Activated T-cell treated with anti-CD3 and anti-CD28 coated beads, Interleukin-2, amount 50 U/mL, for 72 hours (primary cell): Measurements from ENCODE around the gene XYLT1. TPM values are rescaled to one million over a fixed set of nuclear protein-coding genes. Genes with fewer than 3 reads are reported as not detected.

Source experiments
- ATAC-seq, 2 donors: fragments of 150-1000 bp; cut with Tn5 transposase; replicated peaks in 1 of 2; 2 replicates each; pipeline ENCODE4 v1.10.0; 2021; ENCODE audit warnings: moderate library complexity in 2 of 2, mild to moderate bottlenecking in 1 of 2
- DNase-seq, 2 donors: peaks; one replicate each; pipeline ENCODE4 v3.0.0; 2021 to 2022; ENCODE audit warnings: mixed read lengths in 1 of 2
- H3K27ac Mint-ChIP-seq: one replicate; pipeline ENCODE4 v1.8.0; 2022; ENCODE audit warnings: mild to moderate bottlenecking, moderate library complexity, mixed read lengths
- H3K27me3 Mint-ChIP-seq: one replicate; pipeline ENCODE4 v1.8.0; 2022; ENCODE audit warnings: low read depth, mixed read lengths
- H3K36me3 Mint-ChIP-seq, 2 donors: one replicate each; pipeline ENCODE4 v1.8.0; 2022; ENCODE audit warnings: mixed read lengths in 2 of 2, mild to moderate bottlenecking in 1 of 2; ENCODE audit not compliant: insufficient read depth in 2 of 2
- H3K4me1 Mint-ChIP-seq: one replicate; pipeline ENCODE4 v1.8.0; 2022; ENCODE audit warnings: low read depth, mixed read lengths
- H3K4me3 Mint-ChIP-seq, 2 donors: one replicate each; pipeline ENCODE4 v1.8.0; 2022; ENCODE audit warnings: mild to moderate bottlenecking in 2 of 2, mixed read lengths in 2 of 2, moderate library complexity in 2 of 2
- H3K9me3 Mint-ChIP-seq, 2 donors: one replicate each; pipeline ENCODE4 v1.8.0; 2022; ENCODE audit warnings: mixed read lengths in 2 of 2
- total RNA-seq, 2 donors: library from RNA; stranded (reverse); gene quantifications; one replicate each; pipeline ENCODE4 v1.2.3, GENCODE V29; 2022

The XYLT1 gene
- total RNA-seq, 2 donors from 2014 or later = 17.1 to 17.9 TPM

- Mint-ChIP-seq H3K4me1 (peaks cover 9% of the 10 kb centered on the region), H3K4me3 (no peak overlapping the region), H3K36me3 (no peaks in the 10 kb centered on the region), H3K27me3 (no peaks in the 10 kb centered on the region), H3K9me3 (no peaks in the 10 kb centered on the region), H3K27ac (no peak overlapping the region)
- DNase-seq (no peak), ATAC-seq (no peak)
These were observed 187.7 kb downstream of the XYLT1 start for GRCh38 chr16:17283016-17283415.

- Mint-ChIP-seq H3K4me1 (peaks cover 9% of the 10 kb centered on the region), H3K9me3 (no peaks in the 10 kb centered on the region), H3K4me3 (no peak overlapping the region), H3K27ac (no peak overlapping the region), H3K36me3 (no peaks in the 10 kb centered on the region), H3K27me3 (no peaks in the 10 kb centered on the region)
- no peak for ATAC-seq
- no peak for DNase-seq
These were observed 188.5 kb downstream of the XYLT1 start for GRCh38 chr16:17282247-17282646.

DNA sequence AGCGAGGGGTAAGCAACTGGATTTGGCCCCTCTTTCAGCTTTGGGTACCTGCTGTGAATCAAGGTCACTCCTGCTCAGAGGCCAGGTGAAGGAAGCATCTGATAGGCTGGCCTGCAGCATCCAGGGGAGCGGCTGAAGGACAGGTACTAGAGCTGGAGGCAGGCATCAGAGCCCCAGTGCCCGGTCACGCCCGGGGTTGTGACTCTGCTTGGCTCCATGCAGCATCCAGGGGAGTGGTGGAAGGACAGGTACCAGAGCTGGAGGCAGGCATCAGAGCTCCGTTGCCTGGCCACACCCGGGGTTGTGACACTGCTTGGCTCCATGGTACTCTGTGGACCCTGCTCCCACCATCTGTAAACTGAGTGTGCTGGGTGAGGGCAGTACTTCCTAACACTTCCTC lies 189.7 kb downstream of the XYLT1 start:
- Mint-ChIP-seq H3K9me3 (no peaks in the 10 kb centered on the region), H3K36me3 (no peaks in the 10 kb centered on the region), H3K4me1 (peaks cover 11% of the 10 kb centered on the region), H3K27me3 (no peaks in the 10 kb centered on the region), H3K27ac (no peak overlapping the region), H3K4me3 (no peak overlapping the region)
- ATAC-seq (no peak), DNase-seq (no peak)

DNA sequence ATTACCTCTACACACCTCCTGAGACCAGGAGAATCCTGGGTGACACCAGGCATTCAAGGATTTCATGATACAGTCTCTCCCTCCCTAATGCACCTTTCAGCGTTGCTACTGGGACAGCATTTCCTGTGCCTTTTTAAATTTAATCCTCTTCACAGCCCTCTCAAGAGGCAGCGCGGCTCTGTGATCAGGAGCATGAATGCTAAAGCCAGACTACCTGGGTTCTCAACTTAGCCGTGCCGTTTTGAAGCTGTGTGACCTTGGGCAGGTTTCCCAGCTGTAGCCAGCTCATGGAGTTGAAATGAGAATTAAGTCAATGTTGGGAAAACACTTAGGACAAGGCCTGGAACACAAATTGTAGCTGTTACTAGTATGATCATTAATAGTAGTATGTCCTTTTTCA lies 191.8 kb downstream of the XYLT1 start:
- H3K36me3 Mint-ChIP-seq = no peaks in the 10 kb centered on the region
- no peaks in the 10 kb centered on the region for H3K9me3 Mint-ChIP-seq
- no peak overlapping the region for H3K4me3 Mint-ChIP-seq
- H3K27ac Mint-ChIP-seq = no peak overlapping the region
- peaks cover 23% of the 10 kb centered on the region for H3K4me1 Mint-ChIP-seq
- no peaks in the 10 kb centered on the region for H3K27me3 Mint-ChIP-seq
- ATAC-seq (no peak), DNase-seq (no peak)

- Mint-ChIP-seq H3K36me3 (peaks cover 0 to 2% of the 10 kb centered on the region in 2 donors), H3K9me3 (no peaks in the 10 kb centered on the region), H3K27me3 (no peaks in the 10 kb centered on the region), H3K27ac (no peak overlapping the region), H3K4me3 (no peak overlapping the region), H3K4me1 (peaks cover 30% of the 10 kb centered on the region)
- DNase-seq = no peak
- ATAC-seq = no peak
These were observed 192.8 kb downstream of the XYLT1 start for GRCh38 chr16:17277981-17278381.

- peaks cover 3% of the 10 kb centered on the region for H3K27me3 Mint-ChIP-seq
These were observed 194.2 kb downstream of the XYLT1 start for GRCh38 chr16:17276610-17277009.

GRCh38 chr16:17276010-17276530 lies 194.7 kb downstream of the XYLT1 start:
- peaks cover 38% of the 10 kb centered on the region for H3K4me1 Mint-ChIP-seq
- ATAC-seq (no peak), DNase-seq (no peak)
- no peak overlapping the region for H3K4me3 Mint-ChIP-seq
- H3K9me3 Mint-ChIP-seq = no peaks in the 10 kb centered on the region
- H3K36me3 Mint-ChIP-seq = peaks cover 0 to 3% of the 10 kb centered on the region in 2 donors
- no peak overlapping the region for H3K27ac Mint-ChIP-seq
- H3K27me3 Mint-ChIP-seq = peaks cover 8% of the 10 kb centered on the region

More at GRCh38 chr16:17276610-17277009, 194.2 kb downstream of the XYLT1 start:
- Mint-ChIP-seq H3K4me3 (no peak overlapping the region), H3K4me1 (peaks cover 38% of the 10 kb centered on the region), H3K36me3 (peaks cover 0 to 3% of the 10 kb centered on the region in 2 donors), H3K27ac (no peak overlapping the region), H3K9me3 (no peaks in the 10 kb centered on the region)
- no peak for ATAC-seq
- no peak for DNase-seq

GRCh38 chr16:17275076-17276009 lies 195.4 kb downstream of the XYLT1 start:
- Mint-ChIP-seq H3K27ac (no peak overlapping the region), H3K36me3 (peaks cover 0 to 3% of the 10 kb centered on the region in 2 donors)
- no peak for ATAC-seq

GRCh38 chr16:17273142-17273561 lies 197.6 kb downstream of the XYLT1 start:
- no peaks in the 10 kb centered on the region for H3K9me3 Mint-ChIP-seq
- H3K27ac Mint-ChIP-seq = peak overlapping the region; percentile 71
- peaks cover 0 to 3% of the 10 kb centered on the region in 2 donors for H3K36me3 Mint-ChIP-seq
- peaks cover 38% of the 10 kb centered on the region for H3K4me1 Mint-ChIP-seq
- DNase-seq (peak; percentile 58 to 67), ATAC-seq (peak; percentile 97 to 98)
- H3K4me3 Mint-ChIP-seq = peak overlapping the region; percentile 50 to 70
- peaks cover 19% of the 10 kb centered on the region for H3K27me3 Mint-ChIP-seq

More at GRCh38 chr16:17275076-17276009, 195.4 kb downstream of the XYLT1 start:
- peak overlapping the region in 1 of 2 donors; percentile 3 for H3K4me3 Mint-ChIP-seq
- H3K27me3 Mint-ChIP-seq = peaks cover 16% of the 10 kb centered on the region
- H3K4me1 Mint-ChIP-seq = peaks cover 38% of the 10 kb centered on the region
- DNase-seq = peak; percentile 6 to 9
- no peaks in the 10 kb centered on the region for H3K9me3 Mint-ChIP-seq

- ATAC-seq = no peak
- Mint-ChIP-seq H3K27ac (peak overlapping the region; percentile 71), H3K9me3 (no peaks in the 10 kb centered on the region), H3K4me1 (peaks cover 38% of the 10 kb centered on the region), H3K27me3 (peaks cover 19% of the 10 kb centered on the region), H3K36me3 (peaks cover 0 to 3% of the 10 kb centered on the region in 2 donors), H3K4me3 (peak overlapping the region; percentile 50 to 70)
- DNase-seq = peak in 1 of 2 donors; percentile 6
These were observed 198.0 kb downstream of the XYLT1 start for GRCh38 chr16:17272716-17273115.

- H3K4me3 Mint-ChIP-seq = no peak overlapping the region
- peaks cover 19% of the 10 kb centered on the region for H3K27me3 Mint-ChIP-seq
- peaks cover 38% of the 10 kb centered on the region for H3K4me1 Mint-ChIP-seq
- H3K9me3 Mint-ChIP-seq = no peaks in the 10 kb centered on the region
- H3K36me3 Mint-ChIP-seq = peaks cover 0 to 3% of the 10 kb centered on the region in 2 donors
- no peak for ATAC-seq
- no peak overlapping the region for H3K27ac Mint-ChIP-seq
- no peak for DNase-seq
These were observed 199.1 kb downstream of the XYLT1 start for GRCh38 chr16:17271687-17272086.

DNA sequence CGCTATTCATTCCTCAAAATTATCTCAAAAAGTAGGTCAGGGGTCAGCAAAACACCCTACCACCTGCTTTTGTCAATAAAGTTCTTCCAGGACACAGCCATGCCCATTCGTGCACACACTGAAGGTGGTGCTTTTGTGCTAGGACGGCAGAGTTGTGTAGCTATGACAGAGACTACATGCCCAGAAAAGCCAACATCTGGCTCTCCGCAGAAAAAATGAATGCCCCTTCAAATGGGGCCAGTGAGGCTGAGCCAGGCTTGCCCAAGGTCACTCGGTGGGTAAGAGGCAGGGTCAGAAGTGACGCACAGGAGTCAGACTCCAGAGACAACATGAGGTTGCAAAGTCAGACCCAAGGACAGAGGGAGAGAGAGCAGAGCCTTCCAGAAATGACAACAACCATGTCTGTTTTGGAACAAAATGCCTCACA lies 200.1 kb downstream of the XYLT1 start:
- DNase-seq = no peak
- Mint-ChIP-seq H3K9me3 (no peaks in the 10 kb centered on the region), H3K27ac (no peak overlapping the region), H3K36me3 (peaks cover 0 to 3% of the 10 kb centered on the region in 2 donors), H3K27me3 (peaks cover 19% of the 10 kb centered on the region), H3K4me3 (no peak overlapping the region), H3K4me1 (peaks cover 32% of the 10 kb centered on the region)
- ATAC-seq = no peak

DNA sequence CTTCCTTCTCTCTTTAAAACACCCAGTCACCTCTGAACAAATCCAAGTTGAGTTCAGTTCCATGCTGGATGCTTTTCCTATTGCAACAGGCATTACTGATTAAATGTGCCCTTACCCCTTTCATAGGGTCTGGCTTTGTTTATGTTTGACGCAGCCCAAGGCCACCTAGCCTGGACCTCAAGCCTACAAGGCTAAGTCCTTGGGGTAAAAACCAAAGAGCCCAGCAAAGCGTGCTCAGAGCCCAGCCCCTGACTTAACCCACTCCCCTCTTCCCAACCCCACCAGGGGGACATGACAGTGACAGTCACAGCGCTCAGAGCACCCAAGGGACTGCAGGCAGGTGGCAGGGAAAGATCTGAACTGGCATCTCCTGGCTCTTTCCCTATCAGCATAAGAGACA lies 200.6 kb downstream of the XYLT1 start:
- H3K9me3 Mint-ChIP-seq = no peaks in the 10 kb centered on the region
- no peak overlapping the region for H3K27ac Mint-ChIP-seq
- H3K27me3 Mint-ChIP-seq = peaks cover 19% of the 10 kb centered on the region
- peaks cover 0 to 3% of the 10 kb centered on the region in 2 donors for H3K36me3 Mint-ChIP-seq
- DNase-seq = no peak
- no peak overlapping the region for H3K4me3 Mint-ChIP-seq
- ATAC-seq = no peak
- peaks cover 26% of the 10 kb centered on the region for H3K4me1 Mint-ChIP-seq
